Chondrocyte (in vitro differentiated cells): ENCODE data around the gene CENPX. TPM values are rescaled to one million over a fixed set of nuclear protein-coding genes. Genes with fewer than 3 reads are reported as not detected.
A peak's percentile ranks its signal among the peaks of the same experiment; 100 is the strongest.

Experiments
- DNase-seq: peaks from one replicate; pipeline ENCODE4 v3.0.0; 2021; ENCODE audit warnings: mixed read lengths, low spot score
- H3K27ac Mint-ChIP-seq: one replicate; pipeline ENCODE4 v1.8.0; 2021; ENCODE audit warnings: mild to moderate bottlenecking, moderate library complexity, mixed read lengths; ENCODE audit not compliant: unreplicated experiment
- H3K27me3 Mint-ChIP-seq: 2 replicates; pipeline ENCODE4 v1.8.0; 2021; ENCODE audit warnings: low read depth, mixed read lengths
- H3K36me3 Mint-ChIP-seq: 2 replicates; pipeline ENCODE4 v1.8.0; 2021; ENCODE audit warnings: low read depth, mixed read lengths
- H3K4me1 Mint-ChIP-seq: 2 replicates; pipeline ENCODE4 v1.8.0; 2021; ENCODE audit warnings: low read depth, mild to moderate bottlenecking, mixed read lengths
- H3K4me3 Mint-ChIP-seq: one replicate; pipeline ENCODE4 v1.8.0; 2021; ENCODE audit warnings: mild to moderate bottlenecking, moderate library complexity, mixed read lengths; ENCODE audit not compliant: unreplicated experiment
- H3K9me3 Mint-ChIP-seq: 2 replicates; pipeline ENCODE4 v1.8.0; 2021; ENCODE audit warnings: low read depth, mixed read lengths
- long read RNA-seq: library from polyadenylated mRNA; stranded (forward); transcript quantifications from one replicate; pipeline ENCODE4 v2.0.0, GENCODE V29; 2021
- total RNA-seq: library from RNA; stranded (reverse); gene quantifications from 3 replicates; pipeline ENCODE4 v1.2.1, GENCODE V29; 2021
- TF ChIP-seq, protein P1 (sequence below): fragments of 200-600 bp; sonication (generic); IDR thresholded peaks from 2 replicates; pipeline ENCODE4 v1.5.0; 2021; ENCODE audit warnings: antibody characterized with exemption, mild to moderate bottlenecking, moderate library complexity

Gene CENPX
- 18.1 to 25.1 TPM (median 19.2 TPM) in 3 replicates for total RNA-seq
- long read RNA-seq, transcript CENPX-202 (5 exons, 805 nt) = minor isoform, 5 of 38 reads
- long read RNA-seq, transcript CENPX-201 (4 exons, 751 nt) = major isoform, 21 of 38 reads
- long read RNA-seq, partial matches to known transcripts = 2 of 38 reads
- long read RNA-seq, other reads (novel, unspliced or antisense) = 4 of 38 reads

DNA sequence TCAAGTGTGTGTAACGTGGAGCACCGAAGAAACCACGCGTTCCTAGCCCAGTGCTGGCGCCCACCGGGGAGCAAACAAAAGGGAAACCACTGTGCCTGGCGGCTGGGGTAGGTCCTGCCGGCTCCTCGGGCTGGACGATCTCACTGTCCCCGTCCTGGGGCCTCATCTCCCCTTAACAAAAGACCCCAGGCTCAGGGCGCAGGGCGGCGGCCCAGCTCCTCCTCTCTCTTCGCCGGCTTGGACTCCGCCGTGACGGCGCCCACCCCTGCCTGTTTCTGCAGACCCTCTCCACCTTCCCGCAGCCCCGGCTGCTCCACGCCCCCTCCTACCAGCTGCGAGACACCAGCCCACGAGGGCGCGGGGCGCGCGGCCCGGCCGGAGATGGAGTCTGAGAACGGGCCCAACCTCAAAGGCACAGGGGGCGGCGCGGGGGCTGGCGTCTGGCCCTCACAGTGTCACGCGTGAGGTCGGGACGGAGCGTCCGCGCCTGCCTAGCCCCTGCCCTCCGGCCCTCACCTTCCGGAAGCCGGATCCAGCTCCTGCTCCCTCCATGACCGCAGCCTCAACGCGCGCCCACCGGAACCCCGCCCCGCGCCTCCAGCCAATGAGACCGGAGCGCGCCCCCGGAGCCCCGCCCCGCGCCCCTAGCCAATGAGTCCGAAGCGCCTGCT is at the start of gene CENPX:
CENPX (minus strand) TSS at position 569 of the 671 bp plus-strand sequence; CDS start at position 552, 17 bp downstream.
- TF ChIP-seq, protein P1, sequence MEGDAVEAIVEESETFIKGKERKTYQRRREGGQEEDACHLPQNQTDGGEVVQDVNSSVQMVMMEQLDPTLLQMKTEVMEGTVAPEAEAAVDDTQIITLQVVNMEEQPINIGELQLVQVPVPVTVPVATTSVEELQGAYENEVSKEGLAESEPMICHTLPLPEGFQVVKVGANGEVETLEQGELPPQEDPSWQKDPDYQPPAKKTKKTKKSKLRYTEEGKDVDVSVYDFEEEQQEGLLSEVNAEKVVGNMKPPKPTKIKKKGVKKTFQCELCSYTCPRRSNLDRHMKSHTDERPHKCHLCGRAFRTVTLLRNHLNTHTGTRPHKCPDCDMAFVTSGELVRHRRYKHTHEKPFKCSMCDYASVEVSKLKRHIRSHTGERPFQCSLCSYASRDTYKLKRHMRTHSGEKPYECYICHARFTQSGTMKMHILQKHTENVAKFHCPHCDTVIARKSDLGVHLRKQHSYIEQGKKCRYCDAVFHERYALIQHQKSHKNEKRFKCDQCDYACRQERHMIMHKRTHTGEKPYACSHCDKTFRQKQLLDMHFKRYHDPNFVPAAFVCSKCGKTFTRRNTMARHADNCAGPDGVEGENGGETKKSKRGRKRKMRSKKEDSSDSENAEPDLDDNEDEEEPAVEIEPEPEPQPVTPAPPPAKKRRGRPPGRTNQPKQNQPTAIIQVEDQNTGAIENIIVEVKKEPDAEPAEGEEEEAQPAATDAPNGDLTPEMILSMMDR = peak; percentile 11
- Mint-ChIP-seq H3K9me3 (no peaks in the 10 kb centered on the region), H3K4me1 (peaks cover 18% of the 10 kb centered on the region), H3K27ac (peak within 1 kb of the TSS; percentile 36), H3K27me3 (no peaks in the 10 kb centered on the region), H3K4me3 (peak within 1 kb of the TSS; percentile 78), H3K36me3 (no peaks in the 10 kb centered on the region)
- DNase-seq = no peak

DNA sequence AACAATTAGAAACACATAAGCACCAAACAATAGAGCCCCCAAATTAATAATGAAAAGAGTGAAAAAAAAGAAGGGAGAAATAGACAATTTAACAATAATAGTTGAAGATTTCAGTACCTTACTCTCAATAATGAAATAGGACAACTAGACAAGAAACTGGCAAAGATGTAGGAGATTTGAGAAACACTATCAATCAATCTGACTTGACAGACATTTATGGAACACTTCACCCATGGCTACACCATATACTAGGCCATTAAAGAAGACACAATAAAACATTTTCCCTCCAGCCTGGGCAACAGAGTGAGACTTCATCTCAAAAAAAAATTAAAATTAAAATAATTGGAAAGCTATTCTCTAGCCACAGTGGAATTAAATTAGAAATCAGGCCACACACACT is 47.9 kb upstream of the CENPX start:
- Mint-ChIP-seq H3K27ac (no peak overlapping the region), H3K36me3 (no peaks in the 10 kb centered on the region), H3K27me3 (no peaks in the 10 kb centered on the region), H3K4me1 (peaks cover 6% of the 10 kb centered on the region), H3K9me3 (no peaks in the 10 kb centered on the region), H3K4me3 (no peak overlapping the region)
- DNase-seq = no peak
- TF ChIP-seq, protein P1 = no peak

DNA sequence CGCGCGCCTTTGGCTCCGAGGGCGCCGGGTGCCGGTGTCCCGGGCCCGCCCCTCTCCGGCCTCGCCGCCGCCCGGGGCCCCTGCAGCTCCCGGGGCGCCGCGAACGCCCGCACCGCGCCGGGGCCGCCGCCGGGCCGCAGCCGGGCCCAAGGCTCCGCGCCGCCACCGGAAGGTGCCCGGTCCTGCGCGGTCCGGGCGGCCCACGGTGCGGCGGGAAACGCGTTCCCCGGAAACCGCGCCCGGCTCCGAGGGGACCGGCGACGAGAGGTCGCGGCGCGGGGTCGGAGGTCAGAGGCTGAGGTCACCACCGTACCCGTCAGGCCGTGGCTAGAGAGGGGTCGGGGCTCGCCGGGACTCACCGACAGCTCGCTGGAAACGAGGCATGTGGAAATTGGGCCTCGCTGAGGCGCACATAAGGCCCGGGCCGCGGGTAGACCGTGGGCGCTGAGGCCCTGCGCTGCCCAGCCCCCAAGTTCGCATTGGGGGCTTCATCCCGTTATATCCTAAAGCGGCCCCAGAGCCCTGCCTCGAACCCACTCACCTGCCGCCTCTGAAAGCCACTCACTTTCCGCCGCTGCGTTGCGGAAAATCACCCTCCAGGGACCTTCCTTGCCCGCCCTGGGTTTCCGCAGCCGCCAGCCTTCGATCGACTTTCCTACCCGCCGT is 43.1 kb upstream of the CENPX start, which contains the start of gene DUS1L:
DUS1L (minus strand) TSS at position 167 of the 666 bp plus-strand sequence. CDS start 745 bp downstream, outside the sequence.
- peak within 1 kb of the TSS; percentile 45 for H3K27ac Mint-ChIP-seq
- peaks cover 15% of the 10 kb centered on the region for H3K4me1 Mint-ChIP-seq
- TF ChIP-seq, protein P1 = no peak
- no peaks in the 10 kb centered on the region for H3K36me3 Mint-ChIP-seq
- DNase-seq = no peak
- H3K27me3 Mint-ChIP-seq = no peaks in the 10 kb centered on the region
- no peaks in the 10 kb centered on the region for H3K9me3 Mint-ChIP-seq
- H3K4me3 Mint-ChIP-seq = peak within 1 kb of the TSS; percentile 66

DNA sequence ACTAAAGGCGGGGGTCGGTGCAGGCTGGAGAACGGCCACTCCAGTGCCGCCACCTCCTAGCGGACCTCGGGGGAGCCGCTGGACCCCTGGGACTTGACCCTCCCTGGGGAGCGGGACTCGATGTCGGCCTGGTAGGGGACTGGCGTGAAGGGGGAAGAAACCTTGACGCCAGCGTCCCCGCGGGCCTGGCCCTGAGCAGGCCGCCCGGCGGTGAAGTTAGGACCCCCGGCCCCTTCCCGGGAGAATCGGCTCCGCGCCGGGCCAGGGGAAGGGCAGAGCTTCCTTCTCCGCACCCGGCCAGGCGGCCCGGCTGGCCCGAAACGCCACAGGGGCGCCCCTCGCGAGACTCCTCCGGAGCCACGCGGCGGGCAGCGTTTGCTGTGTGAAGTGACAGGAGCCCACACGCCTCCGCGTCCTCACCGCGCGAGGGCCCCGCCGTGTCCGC is 42.5 kb upstream of the CENPX start:
- Mint-ChIP-seq H3K27ac (no peak overlapping the region), H3K4me1 (peaks cover 15% of the 10 kb centered on the region), H3K36me3 (peaks cover under 1% of the 10 kb centered on the region), H3K27me3 (no peaks in the 10 kb centered on the region), H3K4me3 (peak overlapping the region; percentile 64), H3K9me3 (no peaks in the 10 kb centered on the region)
- DNase-seq = no peak
- TF ChIP-seq, protein P1 = no peak

DNA sequence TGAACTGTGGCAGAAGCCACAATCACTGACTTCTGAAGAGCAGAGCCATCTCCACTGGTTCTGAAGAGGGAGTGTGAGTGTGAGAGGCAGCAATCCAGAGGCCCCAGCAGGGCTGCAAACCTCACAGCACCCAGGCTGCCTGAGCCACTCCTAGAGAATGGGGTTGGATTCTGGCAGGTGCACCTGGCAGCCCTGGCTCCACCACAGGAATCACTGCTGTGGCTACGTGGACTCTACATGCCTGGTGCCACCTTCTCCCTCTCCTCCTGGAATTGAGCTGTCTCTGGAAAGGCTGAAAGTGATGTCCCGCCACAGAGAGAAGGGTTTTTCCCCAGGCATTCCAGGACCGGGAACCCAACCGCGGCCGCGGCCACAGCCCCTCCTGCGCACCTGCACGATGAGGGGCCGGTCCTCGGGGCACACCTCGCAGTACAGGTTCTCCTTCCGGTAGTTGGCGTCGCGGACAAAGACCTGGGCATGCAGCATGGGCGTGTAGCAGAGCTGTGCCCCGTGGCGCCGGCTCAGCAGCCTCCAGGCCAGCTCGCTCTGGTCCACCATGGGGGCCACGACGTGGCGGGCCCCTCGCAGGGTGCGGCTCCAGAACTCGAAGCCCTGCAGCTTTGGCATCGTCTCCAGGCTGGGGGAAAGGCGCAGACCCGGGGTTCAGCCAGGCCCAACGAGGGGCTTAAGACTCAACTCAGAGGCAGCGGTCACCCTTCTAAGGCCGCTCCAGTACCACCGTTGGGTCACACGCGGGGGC is 41.9 kb upstream of the CENPX start:
- DNase-seq = no peak
- H3K4me3 Mint-ChIP-seq = peak overlapping the region; percentile 64
- H3K4me1 Mint-ChIP-seq = peaks cover 15% of the 10 kb centered on the region
- H3K9me3 Mint-ChIP-seq = no peaks in the 10 kb centered on the region
- no peaks in the 10 kb centered on the region for H3K27me3 Mint-ChIP-seq
- TF ChIP-seq, protein P1 = no peak
- peaks cover 2% of the 10 kb centered on the region for H3K36me3 Mint-ChIP-seq
- H3K27ac Mint-ChIP-seq = no peak overlapping the region
